Upper lobe of left lung (tissue), 4 donors: Measurements from ENCODE around the gene FOXP4.

ENCODE experiments used
- CTCF ChIP-seq, 6 experiments: fragments of 450-650 bp in 4 of 6; fragments of 200-600 bp in 2 of 6; sonication (generic) in 2 of 6; IDR thresholded peaks; one replicate each; pipeline ENCODE4 v1.5.1; 2016 to 2019; ENCODE audit warnings: antibody characterized with exemption in 6 of 6
- EP300 ChIP-seq, 4 donors: sonication (generic); formaldehyde crosslinking; IDR thresholded peaks; one replicate each; pipeline ENCODE4 v1.5.1; 2017; ENCODE audit warnings: antibody characterized with exemption in 4 of 4, control low read depth in 2 of 4
- POLR2A ChIP-seq, 4 donors: fragments of 450-650 bp; IDR thresholded peaks; one replicate each; pipeline ENCODE4 v1.5.1; 2016 to 2017; ENCODE audit warnings: antibody characterized with exemption in 4 of 4, mild to moderate bottlenecking in 2 of 4
- POLR2AphosphoS5 ChIP-seq, 2 donors: sonication (generic); formaldehyde crosslinking; IDR thresholded peaks; one replicate each; pipeline ENCODE4 v1.5.1; 2017; ENCODE audit warnings: antibody characterized with exemption in 2 of 2

DNA sequence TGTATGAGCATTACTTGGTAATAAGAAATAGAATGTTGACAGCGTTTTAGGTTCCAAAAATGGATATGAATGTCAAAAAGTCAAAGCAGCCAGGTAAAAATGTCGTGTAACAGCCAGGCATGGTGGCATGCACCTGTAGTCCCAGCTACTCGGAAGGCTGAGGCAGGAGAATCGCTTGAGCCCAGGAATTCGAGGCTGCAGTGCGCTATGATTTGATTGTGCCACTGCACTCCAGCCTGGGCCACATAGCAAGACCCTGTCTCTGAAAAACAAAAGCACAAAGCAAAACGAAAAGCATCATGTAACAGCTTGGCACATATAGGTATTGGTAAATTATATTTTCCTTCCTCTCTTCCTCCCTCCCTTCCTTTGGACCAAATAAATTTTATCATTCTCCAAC is 16.2 kb upstream of the FOXP4 start:
- TF ChIP-seq EP300 (IDR thresholded peaks at IDR 0.05) (no peak), CTCF (IDR thresholded peaks at IDR 0.05) (no peak), POLR2A (IDR thresholded peaks at IDR 0.05) (no peak), POLR2AphosphoS5 (IDR thresholded peaks at IDR 0.05) (no peak)
